ENCODE results near the gene AARSD1.

- TF ChIP-seq CTCF (IDR thresholded peaks at IDR 0.05) (no peak), ZFX (IDR thresholded peaks at IDR 0.05; ENCODE audit: borderline replicate concordance) (no peak)
Observed at GRCh38 chr17:42999003-42999525, 34.8 kb upstream of the AARSD1 start.

All from 22Rv1 (cell line).